Measurements from ENCODE around the gene IGLL5.
"Not testable (repeated sequence)": the region's sequence is repeated elsewhere in the genome, so short reads cannot be mapped to it uniquely, and the experiment has no call there.

IGLL5 gene

DNA sequence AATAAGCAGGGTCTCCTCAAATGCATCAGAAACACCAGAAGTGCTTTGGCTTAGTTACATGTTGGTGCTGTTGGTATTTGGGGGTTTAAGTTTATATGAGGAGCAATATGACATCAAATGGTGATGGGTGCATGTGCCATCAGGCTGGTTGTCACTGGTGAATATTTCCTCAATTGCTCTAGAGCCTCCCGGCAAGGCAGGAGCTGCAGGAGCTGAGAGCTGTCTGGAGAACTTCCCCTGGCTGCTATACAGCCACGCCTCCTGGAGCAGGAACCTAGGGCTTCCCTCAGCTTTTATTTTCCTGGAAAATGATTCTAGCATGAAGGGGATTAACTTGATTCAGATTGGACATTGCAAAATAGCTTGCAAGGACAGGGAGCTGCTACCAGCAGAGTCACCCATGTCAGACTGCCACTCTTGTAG lies 15.8 kb downstream of the IGLL5 start:
- Mint-ChIP-seq H3K27ac (no peak overlapping the region), H3K27me3 (ENCODE audit: low read depth) (peaks cover 19% of the 10 kb centered on the region), H3K9me3 (no peaks in the 10 kb centered on the region), H3K4me1 (peaks cover 14% of the 10 kb centered on the region), H3K36me3 (ENCODE audit: low read depth) (no peaks in the 10 kb centered on the region), H3K4me3 (no peak overlapping the region)
- TF ChIP-seq, protein P1, sequence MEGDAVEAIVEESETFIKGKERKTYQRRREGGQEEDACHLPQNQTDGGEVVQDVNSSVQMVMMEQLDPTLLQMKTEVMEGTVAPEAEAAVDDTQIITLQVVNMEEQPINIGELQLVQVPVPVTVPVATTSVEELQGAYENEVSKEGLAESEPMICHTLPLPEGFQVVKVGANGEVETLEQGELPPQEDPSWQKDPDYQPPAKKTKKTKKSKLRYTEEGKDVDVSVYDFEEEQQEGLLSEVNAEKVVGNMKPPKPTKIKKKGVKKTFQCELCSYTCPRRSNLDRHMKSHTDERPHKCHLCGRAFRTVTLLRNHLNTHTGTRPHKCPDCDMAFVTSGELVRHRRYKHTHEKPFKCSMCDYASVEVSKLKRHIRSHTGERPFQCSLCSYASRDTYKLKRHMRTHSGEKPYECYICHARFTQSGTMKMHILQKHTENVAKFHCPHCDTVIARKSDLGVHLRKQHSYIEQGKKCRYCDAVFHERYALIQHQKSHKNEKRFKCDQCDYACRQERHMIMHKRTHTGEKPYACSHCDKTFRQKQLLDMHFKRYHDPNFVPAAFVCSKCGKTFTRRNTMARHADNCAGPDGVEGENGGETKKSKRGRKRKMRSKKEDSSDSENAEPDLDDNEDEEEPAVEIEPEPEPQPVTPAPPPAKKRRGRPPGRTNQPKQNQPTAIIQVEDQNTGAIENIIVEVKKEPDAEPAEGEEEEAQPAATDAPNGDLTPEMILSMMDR (IDR thresholded peaks at IDR 0.05; ENCODE audit: unreplicated experiment in 3 of 3) = no peak

DNA sequence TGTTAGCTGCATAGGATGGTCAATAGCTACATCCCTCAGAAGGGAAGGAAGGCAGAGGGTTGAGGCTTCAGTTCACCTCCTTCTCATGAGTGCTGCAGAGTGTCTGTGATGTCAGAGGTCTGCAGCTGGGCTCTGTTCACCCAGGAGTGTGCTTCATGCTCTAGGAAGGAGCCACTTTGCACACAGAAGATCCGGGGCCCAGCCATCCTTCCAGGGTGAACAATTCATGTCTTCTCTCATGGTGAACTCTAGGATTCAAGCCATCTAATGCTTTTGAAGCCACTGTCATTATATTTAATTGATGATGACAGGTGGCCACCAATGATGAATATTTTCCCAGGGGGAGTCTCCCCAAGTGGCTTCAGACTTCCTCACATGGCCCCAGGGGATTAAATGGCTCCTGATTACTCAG lies 16.2 kb downstream of the IGLL5 start:
- not testable (repeated sequence) for H3K9me3 Mint-ChIP-seq; H3K36me3 Mint-ChIP-seq (ENCODE audit: low read depth); H3K27ac Mint-ChIP-seq; H3K4me3 Mint-ChIP-seq
- H3K4me1 Mint-ChIP-seq = peaks cover 14% of the 10 kb centered on the region
- H3K27me3 Mint-ChIP-seq (ENCODE audit: low read depth) = peaks cover 19% of the 10 kb centered on the region

DNA sequence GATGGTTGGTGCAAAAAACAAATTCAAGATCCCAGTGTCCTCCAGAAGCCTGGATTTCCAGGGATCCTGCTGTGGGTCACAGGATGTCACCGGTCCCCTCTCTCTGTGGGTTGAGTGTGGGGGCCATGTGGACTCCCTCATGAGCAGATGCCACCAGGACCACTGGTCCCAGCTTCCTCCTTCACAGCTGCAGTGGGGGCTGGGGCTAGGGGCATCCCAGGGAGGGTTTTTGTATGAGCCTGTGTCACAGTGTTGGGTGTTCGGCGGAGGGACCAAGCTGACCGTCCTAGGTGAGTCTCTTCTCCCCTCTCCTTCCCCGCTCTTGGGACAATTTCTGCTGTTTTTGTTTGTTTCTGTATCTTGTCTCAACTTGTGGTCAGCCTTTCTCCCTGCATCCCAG lies 17.1 kb downstream of the IGLL5 start:
- peaks cover 11% of the 10 kb centered on the region for H3K4me1 Mint-ChIP-seq
- not testable (repeated sequence) for H3K36me3 Mint-ChIP-seq (ENCODE audit: low read depth)

DNA sequence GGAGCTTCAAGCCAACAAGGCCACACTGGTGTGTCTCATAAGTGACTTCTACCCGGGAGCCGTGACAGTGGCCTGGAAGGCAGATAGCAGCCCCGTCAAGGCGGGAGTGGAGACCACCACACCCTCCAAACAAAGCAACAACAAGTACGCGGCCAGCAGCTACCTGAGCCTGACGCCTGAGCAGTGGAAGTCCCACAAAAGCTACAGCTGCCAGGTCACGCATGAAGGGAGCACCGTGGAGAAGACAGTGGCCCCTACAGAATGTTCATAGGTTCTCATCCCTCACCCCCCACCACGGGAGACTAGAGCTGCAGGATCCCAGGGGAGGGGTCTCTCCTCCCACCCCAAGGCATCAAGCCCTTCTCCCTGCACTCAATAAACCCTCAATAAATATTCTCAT lies 18.8 kb downstream of the IGLL5 start:
- not testable (repeated sequence) for H3K36me3 Mint-ChIP-seq (ENCODE audit: low read depth); H3K27ac Mint-ChIP-seq; H3K4me1 Mint-ChIP-seq; H3K9me3 Mint-ChIP-seq; H3K4me3 Mint-ChIP-seq
- H3K27me3 Mint-ChIP-seq (ENCODE audit: low read depth) = peaks cover 34% of the 10 kb centered on the region

More for the DNA sequence above, 17.1 kb downstream of the IGLL5 start:
- H3K27me3 Mint-ChIP-seq (ENCODE audit: low read depth) = peaks cover 24% of the 10 kb centered on the region
- not testable (repeated sequence) for H3K27ac Mint-ChIP-seq, H3K9me3 Mint-ChIP-seq, H3K4me3 Mint-ChIP-seq

DNA sequence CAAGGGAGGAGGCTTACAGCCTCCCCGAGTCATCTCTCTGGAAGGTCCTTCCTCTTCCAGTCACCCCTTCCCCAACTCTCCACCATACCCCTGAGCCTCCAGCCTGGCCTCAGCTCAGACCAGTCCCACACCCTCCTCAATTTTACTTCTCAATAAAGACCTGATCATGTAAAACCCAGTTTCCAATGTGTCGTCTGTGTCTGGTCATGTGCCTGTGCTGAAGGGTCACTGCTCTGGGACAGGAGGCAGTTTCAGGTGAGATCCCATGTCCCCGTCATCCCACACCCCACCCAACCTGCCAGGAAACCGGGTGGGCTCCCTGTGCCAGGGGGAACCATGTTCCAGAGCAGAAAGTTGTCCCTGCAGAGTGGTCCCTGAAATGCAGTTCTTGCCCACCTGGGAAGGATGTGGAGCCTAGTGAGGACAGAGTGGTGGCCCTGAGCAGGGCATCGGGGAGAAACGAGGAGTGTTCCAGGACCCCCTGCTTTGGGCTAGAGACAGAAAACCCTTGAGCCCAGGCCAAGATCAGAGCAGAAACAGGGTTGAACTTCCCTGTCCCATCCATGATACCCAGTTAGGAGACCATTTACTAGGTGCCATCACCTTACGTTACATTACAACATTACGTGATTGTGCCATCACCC lies 19.4 kb downstream of the IGLL5 start:
- no peaks in the 10 kb centered on the region for H3K9me3 Mint-ChIP-seq
- no peaks in the 10 kb centered on the region for H3K36me3 Mint-ChIP-seq (ENCODE audit: low read depth)
- H3K27me3 Mint-ChIP-seq (ENCODE audit: low read depth) = peaks cover 37% of the 10 kb centered on the region
- TF ChIP-seq, protein P1 (IDR thresholded peaks at IDR 0.05; ENCODE audit: unreplicated experiment in 3 of 3) = no peak
- H3K27ac Mint-ChIP-seq = no peak overlapping the region
- no peak overlapping the region for H3K4me3 Mint-ChIP-seq
- H3K4me1 Mint-ChIP-seq = peaks cover 10% of the 10 kb centered on the region

DNA sequence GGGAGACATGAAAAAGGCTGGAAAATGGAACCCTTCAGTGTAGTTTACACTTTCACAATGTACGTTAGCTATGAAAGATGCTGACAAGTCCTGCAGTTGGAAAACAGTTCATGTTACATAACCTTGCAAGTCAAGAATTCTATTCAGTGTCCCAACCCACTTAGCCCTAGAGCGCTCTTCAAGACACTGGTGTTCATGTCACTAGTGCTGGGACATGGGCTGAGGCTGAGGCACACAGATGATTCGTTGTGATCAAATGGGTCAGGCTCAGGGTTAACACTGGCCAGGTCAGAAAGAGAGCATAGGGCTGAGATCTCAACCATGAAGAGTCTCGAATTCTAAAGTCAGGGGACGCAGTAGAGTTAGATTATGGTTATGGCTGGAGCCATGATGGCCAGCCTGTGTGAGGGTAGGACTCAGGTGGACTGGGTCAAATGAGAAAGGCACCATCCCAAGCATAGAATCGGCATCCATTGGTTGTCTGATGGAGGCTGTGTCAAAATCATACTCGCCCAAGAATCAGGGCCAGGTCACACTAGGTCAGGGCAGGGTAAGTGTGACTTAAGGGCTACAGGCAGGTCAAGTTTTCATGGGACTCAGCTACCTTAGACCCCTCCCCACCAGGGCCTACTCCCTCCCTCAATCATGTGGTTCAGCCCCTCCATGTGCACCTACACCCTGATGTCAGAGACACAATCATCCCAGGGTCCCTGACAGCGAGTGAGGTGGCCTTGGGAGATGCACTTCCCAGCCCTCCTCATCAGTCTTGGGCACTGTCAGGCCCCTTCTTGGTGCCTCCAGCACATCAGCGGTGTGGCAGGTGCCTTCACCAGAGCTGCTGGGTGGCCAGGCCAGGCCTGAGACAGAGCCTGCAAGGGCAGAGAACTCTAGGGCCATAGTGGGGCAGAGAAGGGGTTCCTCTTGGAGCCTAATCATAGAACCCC lies 20.2 kb downstream of the IGLL5 start:
- Mint-ChIP-seq H3K4me3 (no peak overlapping the region), H3K36me3 (ENCODE audit: low read depth) (no peaks in the 10 kb centered on the region), H3K27me3 (ENCODE audit: low read depth) (peaks cover 32% of the 10 kb centered on the region), H3K4me1 (peaks cover 5% of the 10 kb centered on the region), H3K27ac (no peak overlapping the region), H3K9me3 (no peaks in the 10 kb centered on the region)
- TF ChIP-seq, protein P1 (IDR thresholded peaks at IDR 0.05; ENCODE audit: unreplicated experiment in 3 of 3) = no peak

DNA sequence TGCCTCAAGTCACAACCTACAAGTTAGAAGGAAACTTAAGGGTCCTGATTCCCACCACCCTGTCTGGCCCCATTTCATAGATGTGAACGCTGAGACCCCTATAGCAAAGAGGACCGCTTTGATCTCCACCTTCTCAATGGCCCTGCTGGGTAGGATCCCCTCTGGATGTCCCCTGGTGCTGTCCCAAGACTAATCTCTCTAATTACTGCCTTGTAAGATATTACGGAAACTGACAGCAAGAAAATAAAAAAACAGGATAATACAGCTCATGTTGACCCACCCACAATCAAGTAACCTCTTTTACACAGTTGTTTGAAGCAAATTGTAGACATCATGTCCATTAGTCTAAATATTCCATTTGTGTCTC lies 20.9 kb downstream of the IGLL5 start:
- TF ChIP-seq, protein P1 (IDR thresholded peaks at IDR 0.05; ENCODE audit: unreplicated experiment in 3 of 3) = no peak
- H3K27me3 Mint-ChIP-seq (ENCODE audit: low read depth) = peaks cover 27% of the 10 kb centered on the region
- H3K36me3 Mint-ChIP-seq (ENCODE audit: low read depth) = no peaks in the 10 kb centered on the region
- H3K9me3 Mint-ChIP-seq = no peaks in the 10 kb centered on the region
- no peak overlapping the region for H3K4me3 Mint-ChIP-seq
- H3K27ac Mint-ChIP-seq = no peak overlapping the region
- no peaks in the 10 kb centered on the region for H3K4me1 Mint-ChIP-seq
